SK-N-MC (cell line): ENCODE data around the gene FGF16.
A peak's percentile ranks its signal among the peaks of the same experiment; 100 is the strongest.

ENCODE experiments used
- DNase-seq: peaks from one replicate; pipeline ENCODE4 v3.0.0-alpha.2; 2011; ENCODE audit warnings: low read depth, low spot score
- H3K27ac ChIP-seq: fragments of 200-600 bp; sonication (generic); 2 replicates; pipeline ENCODE4 v1.5.1; 2016; ENCODE audit warnings: mixed run types
- H3K36me3 ChIP-seq: fragments of 200-600 bp; sonication (generic); 2 replicates; pipeline ENCODE4 v1.6.1; 2017; ENCODE audit warnings: antibody characterized with exemption, low read length, mixed read lengths; ENCODE audit not compliant: insufficient read depth
- H3K4me3 ChIP-seq: fragments of 200-600 bp; sonication (generic); 2 replicates; pipeline ENCODE4 v1.5.1; 2016
- H3K9ac ChIP-seq: fragments of 200-600 bp; sonication (generic); 2 replicates; pipeline ENCODE4 v1.8.0; 2017; ENCODE audit warnings: mixed run types, mixed read lengths; ENCODE audit not compliant: insufficient read length
- H3K9me3 ChIP-seq: fragments of 200-600 bp; sonication (generic); 2 replicates; pipeline ENCODE4 v1.6.1; 2017; ENCODE audit warnings: low read depth, mild to moderate bottlenecking, antibody characterized with exemption, low read length, moderate library complexity, mixed read lengths
- EZH2 ChIP-seq: fragments of 200-600 bp; sonication (generic); IDR thresholded peaks from one replicate; pipeline ENCODE4 v1.6.1; 2017; ENCODE audit warnings: antibody characterized with exemption
- FOXP2 ChIP-seq: optimal IDR thresholded peaks from 2 replicates; pipeline ENCODE3; 2011; ENCODE audit warnings: mild to moderate bottlenecking, moderate library complexity; ENCODE audit not compliant: insufficient read depth; ENCODE audit errors: extremely low read length, control extremely low read depth
- POLR2AphosphoS5 ChIP-seq: IDR thresholded peaks from 2 replicates; pipeline ENCODE4 v1.6.1; 2012; ENCODE audit warnings: mild to moderate bottlenecking, low read depth, low read length, borderline replicate concordance

FGF16 gene

DNA sequence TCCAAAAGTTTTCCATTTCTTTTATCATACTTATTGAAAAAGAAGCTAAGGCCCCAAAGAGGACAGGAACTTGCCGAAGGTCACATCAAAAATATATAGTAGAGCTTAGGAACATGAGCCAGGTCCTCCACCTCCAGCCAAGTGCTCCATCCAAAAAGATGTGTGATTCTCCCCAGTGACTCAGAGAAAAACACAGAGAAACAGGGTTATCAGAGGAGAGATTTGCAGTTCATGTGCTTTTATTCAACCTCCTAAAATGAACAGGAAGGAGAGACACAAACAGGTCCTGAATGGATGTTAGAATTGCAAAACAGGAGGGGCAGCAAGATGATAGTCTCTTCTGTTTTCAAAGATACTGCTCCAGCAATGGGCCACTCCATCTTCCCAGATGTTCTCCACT, 19.6 kb upstream of the FGF16 start:
- H3K27ac ChIP-seq: no peak overlapping the region
- H3K9me3 ChIP-seq: no peaks in the 10 kb centered on the region
- H3K4me3 ChIP-seq: no peak overlapping the region
- no peaks in the 10 kb centered on the region for H3K36me3 ChIP-seq
- H3K9ac ChIP-seq: no peak overlapping the region
- no peak for TF ChIP-seq EZH2
- no peak for TF ChIP-seq POLR2AphosphoS5
- TF ChIP-seq FOXP2: no peak
- no peak for DNase-seq

DNA sequence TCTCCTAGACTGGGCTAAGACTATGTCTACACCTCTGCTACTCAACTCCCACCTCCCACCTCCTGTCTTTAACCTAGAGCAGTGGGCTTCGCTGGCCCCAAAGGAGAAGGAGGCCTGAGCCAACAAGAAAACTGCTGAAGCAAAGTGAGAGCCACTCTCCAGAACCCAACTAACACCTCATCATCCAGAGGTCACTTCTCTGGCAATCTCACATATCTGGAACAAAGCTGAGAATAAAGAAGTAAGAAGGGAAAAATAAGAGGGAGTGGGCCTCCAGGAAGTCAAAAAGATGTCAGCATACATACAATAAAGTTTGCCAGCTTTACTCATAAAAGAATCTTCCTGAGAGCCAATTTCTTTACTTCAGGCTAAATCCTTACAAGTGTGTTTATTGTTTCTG, 18.6 kb upstream of the FGF16 start:
- Histone ChIP-seq H3K36me3 (no peaks in the 10 kb centered on the region), H3K27ac (no peak overlapping the region), H3K4me3 (no peak overlapping the region), H3K9me3 (no peaks in the 10 kb centered on the region), H3K9ac (no peak overlapping the region)
- no peak for DNase-seq
- no peak for TF ChIP-seq EZH2
- TF ChIP-seq POLR2AphosphoS5: no peak
- no peak for TF ChIP-seq FOXP2

DNA sequence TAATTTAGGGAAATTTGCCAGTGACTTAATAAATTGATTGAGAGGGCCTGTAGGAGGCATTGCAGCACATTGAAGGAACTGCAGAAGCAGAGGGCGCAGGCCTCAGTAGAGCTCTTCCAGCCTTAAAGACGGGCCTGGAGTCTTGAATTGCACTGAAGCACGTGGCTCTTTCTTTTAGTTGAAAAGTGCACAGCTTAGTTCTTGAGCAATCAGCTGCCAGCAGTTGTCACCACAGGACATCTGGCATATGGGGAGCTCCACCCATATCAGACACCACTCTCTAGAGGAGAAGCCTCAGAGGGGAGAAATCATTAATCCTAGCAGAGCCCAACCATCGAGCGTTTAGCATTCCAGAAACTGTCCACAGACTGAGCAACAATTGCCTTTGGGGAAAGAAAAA, 16.0 kb upstream of the FGF16 start:
- peak; percentile 35 for DNase-seq
- Histone ChIP-seq H3K27ac (peak overlapping the region; percentile 67; the same call in 1 of the 2 replicates), H3K9ac (no peak overlapping the region), H3K9me3 (no peaks in the 10 kb centered on the region), H3K4me3 (no peak overlapping the region; the same call in 1 of the 2 replicates), H3K36me3 (no peaks in the 10 kb centered on the region)
- TF ChIP-seq EZH2 (no peak), POLR2AphosphoS5 (no peak), FOXP2 (no peak)

DNA sequence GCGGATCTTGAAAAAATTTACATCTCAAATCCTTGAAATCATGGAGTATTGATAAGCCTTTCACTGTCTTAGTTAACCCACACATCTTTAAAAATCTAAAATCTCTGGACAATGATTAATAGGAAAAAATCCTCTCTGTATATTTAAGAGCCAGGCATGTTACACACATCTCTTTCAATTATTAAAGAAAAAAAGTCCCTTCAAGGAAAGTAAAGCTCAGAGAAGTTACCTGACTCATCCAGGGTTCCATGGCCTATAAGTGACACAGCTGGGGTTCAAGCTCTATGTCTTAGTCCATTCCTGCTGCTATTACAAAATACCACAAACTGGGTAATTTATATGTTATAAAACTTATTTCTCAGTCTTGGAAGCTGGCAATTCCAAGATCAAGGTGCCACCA, 14.2 kb upstream of the FGF16 start:
- Histone ChIP-seq H3K27ac (no peak overlapping the region), H3K9me3 (no peaks in the 10 kb centered on the region), H3K4me3 (no peak overlapping the region), H3K9ac (no peak overlapping the region), H3K36me3 (no peaks in the 10 kb centered on the region)
- no peak for DNase-seq
- TF ChIP-seq POLR2AphosphoS5 (no peak), EZH2 (no peak), FOXP2 (no peak)

DNA sequence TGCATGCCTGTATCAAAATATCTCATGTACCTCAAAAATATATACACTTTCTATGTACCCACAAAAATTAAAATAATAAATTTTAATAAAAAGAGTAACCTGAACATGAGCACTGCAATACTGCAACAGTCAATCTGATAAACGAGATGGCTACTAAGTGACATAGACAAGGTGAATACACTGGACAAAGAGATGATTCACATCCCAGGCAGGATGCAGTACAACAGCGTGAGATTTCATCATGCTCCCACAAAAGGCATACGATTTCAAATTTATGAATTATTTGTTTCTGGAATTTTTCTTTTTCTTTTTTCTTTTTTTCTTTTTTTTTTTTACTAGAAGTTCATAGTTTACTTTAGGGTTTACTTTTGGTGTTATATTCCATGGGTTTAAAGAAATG, 12.2 kb upstream of the FGF16 start:
- H3K9ac ChIP-seq: no peak overlapping the region
- H3K36me3 ChIP-seq: no peaks in the 10 kb centered on the region
- TF ChIP-seq FOXP2 (no peak), POLR2AphosphoS5 (no peak), EZH2 (no peak)
- H3K27ac ChIP-seq: no peak overlapping the region
- H3K4me3 ChIP-seq: no peak overlapping the region
- DNase-seq: no peak
- H3K9me3 ChIP-seq: no peaks in the 10 kb centered on the region

DNA sequence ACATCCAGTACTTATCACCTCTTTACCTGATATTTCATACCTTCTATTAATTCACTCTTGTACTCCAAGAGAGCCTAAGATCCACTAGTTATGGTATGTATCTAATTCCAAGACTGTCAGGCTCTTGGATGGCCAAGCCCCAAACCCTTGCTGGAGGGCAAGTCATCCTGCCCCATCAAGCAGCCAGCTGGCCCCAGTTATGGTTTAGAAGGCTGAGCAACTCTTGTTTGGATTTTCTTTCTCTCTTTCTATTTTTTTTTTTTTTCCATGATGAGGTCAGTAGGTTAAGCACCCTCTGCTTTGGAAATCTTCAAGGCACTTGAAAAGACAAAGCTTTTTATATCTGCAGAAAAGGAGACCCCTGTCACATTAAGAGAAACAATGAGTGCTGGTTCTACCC, 10.9 kb upstream of the FGF16 start:
- Histone ChIP-seq H3K9ac (no peak overlapping the region), H3K36me3 (no peaks in the 10 kb centered on the region), H3K9me3 (no peaks in the 10 kb centered on the region), H3K4me3 (no peak overlapping the region), H3K27ac (no peak overlapping the region)
- DNase-seq: no peak
- TF ChIP-seq FOXP2 (no peak), EZH2 (no peak), POLR2AphosphoS5 (no peak)

DNA sequence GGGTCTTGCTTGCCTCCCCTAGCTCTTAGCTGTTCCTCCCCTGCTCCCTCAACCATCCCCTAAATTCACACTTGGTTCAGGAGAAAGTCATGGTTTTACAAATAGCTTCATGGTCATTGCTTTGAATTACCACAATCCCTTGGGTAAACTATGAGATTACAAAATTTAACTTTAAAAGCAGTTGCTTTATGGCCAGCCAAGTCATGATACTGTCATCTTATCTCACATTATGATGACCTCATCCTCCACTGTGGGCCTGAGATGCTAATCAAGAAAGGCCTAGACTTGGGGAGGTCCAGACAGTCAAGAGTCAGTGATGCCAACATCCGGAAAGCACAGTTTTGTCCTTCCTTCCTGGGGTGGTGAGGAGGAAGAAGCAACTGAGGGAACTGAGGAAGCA, 10.5 kb upstream of the FGF16 start:
- TF ChIP-seq POLR2AphosphoS5 (no peak), FOXP2 (no peak), EZH2 (no peak)
- Histone ChIP-seq H3K36me3 (no peaks in the 10 kb centered on the region), H3K27ac (no peak overlapping the region), H3K9ac (no peak overlapping the region), H3K4me3 (no peak overlapping the region), H3K9me3 (no peaks in the 10 kb centered on the region)
- no peak for DNase-seq

DNA sequence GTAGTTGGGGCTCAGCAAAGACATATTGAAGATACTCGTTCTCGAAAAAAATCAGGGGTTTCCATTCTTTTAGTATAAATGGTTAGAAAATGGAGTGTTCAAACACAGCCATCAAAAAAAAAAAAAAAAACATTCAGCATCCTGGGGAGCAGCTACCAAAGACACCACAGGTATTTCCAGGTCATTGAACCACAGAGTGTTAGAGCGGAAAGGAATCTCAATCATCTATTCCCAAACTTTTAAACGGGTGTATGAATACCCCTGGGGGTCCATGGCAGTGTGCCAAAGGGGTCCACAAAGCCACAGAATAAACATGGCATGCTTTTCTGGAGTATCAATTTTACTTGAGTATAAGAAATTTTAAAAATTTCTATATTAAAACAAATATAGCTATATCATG, 6.9 kb upstream of the FGF16 start:
- no peak for TF ChIP-seq FOXP2
- no peak for TF ChIP-seq EZH2
- no peak for TF ChIP-seq POLR2AphosphoS5
- DNase-seq: no peak
- H3K9me3 ChIP-seq: no peaks in the 10 kb centered on the region
- H3K36me3 ChIP-seq: no peaks in the 10 kb centered on the region
- H3K9ac ChIP-seq: no peak overlapping the region
- H3K27ac ChIP-seq: no peak overlapping the region
- H3K4me3 ChIP-seq: no peak overlapping the region

DNA sequence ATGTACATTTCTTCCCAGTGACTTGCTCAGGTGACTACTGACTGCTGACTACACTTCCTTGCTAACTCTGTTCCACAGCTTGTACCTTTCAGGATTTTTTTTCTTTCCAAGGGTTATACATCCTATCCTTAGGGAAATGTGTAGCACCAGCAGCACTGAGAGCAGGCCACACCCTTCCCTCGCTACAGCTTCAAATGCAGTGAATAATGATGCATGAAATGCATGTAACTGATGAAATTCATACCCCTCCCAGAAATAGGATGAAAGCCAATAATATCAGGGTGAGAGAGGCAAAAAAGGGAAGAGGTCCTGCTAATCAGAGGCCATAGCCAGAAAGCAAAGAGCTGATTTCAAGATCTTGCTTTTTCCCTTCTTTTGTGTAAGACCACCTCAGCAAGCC, 6.2 kb upstream of the FGF16 start:
- TF ChIP-seq EZH2 (no peak), FOXP2 (no peak), POLR2AphosphoS5 (no peak)
- H3K4me3 ChIP-seq: no peak overlapping the region
- no peaks in the 10 kb centered on the region for H3K9me3 ChIP-seq
- no peaks in the 10 kb centered on the region for H3K36me3 ChIP-seq
- H3K27ac ChIP-seq: no peak overlapping the region
- H3K9ac ChIP-seq: no peak overlapping the region
- no peak for DNase-seq
